C4-2B (cell line): ENCODE measurements around the gene AK3.

Experiments used
- CTCF ChIP-seq: fragments of 450-650 bp; conservative IDR thresholded peaks from 2 replicates; pipeline ENCODE4 v1.5.1; 2017; ENCODE audit warnings: mild to moderate bottlenecking
- ZFX ChIP-seq: fragments of 450-650 bp; IDR thresholded peaks from 2 replicates; pipeline ENCODE4 v1.6.1; 2017

- TF ChIP-seq ZFX (no peak), CTCF (no peak)
These were observed 56.2 kb downstream of the AK3 start for GRCh38 chr9:4684820-4685219.
